GM12875 (cell line): ENCODE measurements around the gene UNC5B.

Experiments used
- H3K4me3 ChIP-seq: one replicate; pipeline ENCODE4 v1.5.1; 2011; ENCODE audit warnings: low read depth, low read length, control low read depth
- TF ChIP-seq, protein P1 (sequence below): IDR thresholded peaks from 2 replicates; pipeline ENCODE4 v1.5.1; 2011; ENCODE audit warnings: low read depth, mild to moderate bottlenecking, control low read depth, inconsistent platforms, low read length, moderate library complexity, borderline replicate concordance; ENCODE audit not compliant: insufficient read depth

Gene UNC5B

DNA sequence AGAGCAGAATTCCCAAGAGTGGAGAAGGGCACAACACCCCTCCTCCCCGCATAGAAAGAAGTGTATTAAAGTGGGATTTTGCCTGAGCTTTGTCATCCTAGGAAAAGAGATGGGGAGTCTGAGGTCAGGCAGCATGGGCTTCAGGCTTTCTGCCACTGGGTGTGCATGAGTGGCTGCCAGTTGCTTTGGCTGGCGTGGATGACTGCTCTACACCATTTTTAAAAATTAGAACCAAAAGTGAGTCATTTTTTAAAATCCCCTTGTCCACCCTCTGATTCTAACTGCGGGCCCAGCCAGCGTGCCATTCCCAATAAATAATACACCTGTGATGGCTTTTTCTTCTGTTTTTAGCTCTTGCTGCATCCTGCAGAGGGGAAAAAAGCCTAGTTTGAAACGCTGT lies 120.1 kb downstream of the UNC5B start:
- no peak overlapping the region for H3K4me3 ChIP-seq

DNA sequence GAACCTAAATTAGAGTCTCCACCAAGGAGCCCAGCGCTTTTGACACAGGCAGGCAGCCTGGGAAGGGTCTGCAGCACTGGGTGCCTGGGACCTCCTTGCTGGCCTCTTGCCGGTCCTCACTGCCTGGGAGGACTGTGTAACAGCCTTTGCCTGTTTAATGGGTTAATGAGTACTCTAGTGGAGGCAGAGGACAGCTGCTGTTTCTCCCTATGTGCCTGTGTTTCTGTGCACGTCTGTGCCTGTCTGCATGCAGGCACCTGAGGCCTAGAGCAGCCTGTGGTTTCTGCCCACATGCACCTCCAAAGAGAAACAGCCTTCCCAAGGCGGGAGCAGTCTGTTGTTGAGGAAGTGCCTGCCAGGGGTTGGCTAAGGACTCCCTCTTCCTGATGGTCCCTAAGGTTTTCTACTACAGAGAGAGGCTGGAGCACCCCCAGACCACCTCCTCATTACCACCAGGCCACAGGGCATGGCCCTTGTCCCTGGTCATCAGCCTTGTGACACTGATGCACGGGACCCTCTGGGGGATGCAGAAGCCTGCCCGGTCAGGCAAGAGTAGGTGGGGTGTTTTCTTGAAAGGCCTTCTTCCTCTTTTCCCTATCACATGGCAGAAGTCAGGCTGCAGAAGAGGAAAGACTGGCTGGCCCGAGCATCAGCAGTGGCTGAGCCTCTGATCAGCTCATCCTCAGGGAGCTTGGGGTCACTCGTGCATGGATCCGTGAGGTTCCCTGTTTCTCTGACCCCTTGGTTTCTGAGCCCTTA lies 120.9 kb downstream of the UNC5B start:
- no peak overlapping the region for H3K4me3 ChIP-seq
- TF ChIP-seq, protein P1, sequence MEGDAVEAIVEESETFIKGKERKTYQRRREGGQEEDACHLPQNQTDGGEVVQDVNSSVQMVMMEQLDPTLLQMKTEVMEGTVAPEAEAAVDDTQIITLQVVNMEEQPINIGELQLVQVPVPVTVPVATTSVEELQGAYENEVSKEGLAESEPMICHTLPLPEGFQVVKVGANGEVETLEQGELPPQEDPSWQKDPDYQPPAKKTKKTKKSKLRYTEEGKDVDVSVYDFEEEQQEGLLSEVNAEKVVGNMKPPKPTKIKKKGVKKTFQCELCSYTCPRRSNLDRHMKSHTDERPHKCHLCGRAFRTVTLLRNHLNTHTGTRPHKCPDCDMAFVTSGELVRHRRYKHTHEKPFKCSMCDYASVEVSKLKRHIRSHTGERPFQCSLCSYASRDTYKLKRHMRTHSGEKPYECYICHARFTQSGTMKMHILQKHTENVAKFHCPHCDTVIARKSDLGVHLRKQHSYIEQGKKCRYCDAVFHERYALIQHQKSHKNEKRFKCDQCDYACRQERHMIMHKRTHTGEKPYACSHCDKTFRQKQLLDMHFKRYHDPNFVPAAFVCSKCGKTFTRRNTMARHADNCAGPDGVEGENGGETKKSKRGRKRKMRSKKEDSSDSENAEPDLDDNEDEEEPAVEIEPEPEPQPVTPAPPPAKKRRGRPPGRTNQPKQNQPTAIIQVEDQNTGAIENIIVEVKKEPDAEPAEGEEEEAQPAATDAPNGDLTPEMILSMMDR = no peak

More for the DNA sequence above, 120.1 kb downstream of the UNC5B start:
- TF ChIP-seq, protein P1 = no peak

DNA sequence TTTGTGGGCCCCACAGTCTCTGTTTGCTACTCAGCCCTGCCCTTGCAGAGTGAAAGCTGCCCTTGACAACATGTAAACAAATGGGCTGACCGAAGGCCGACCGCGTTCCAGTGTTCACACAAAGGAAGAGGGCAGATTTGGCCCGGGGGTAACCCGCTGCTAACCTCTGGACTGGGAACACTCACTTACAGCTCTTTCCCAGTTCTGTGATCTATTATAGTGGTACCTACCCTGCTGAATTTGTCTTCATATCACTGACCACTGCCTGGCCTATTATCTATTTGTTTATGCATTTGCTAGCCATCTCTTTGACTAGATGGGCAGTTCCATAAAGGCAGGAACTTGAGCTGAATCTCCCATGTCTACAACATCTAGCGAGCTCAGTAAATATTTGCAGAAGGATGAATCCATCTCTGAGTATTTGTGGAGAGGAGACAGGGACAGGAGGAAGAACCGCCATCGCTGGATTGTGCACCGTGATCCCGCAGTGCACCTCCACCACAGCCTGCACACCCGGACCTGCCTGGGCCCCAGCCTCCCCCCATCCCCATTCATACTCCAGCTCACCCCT lies 121.9 kb downstream of the UNC5B start:
- TF ChIP-seq, protein P1 = no peak
- H3K4me3 ChIP-seq = no peak overlapping the region

DNA sequence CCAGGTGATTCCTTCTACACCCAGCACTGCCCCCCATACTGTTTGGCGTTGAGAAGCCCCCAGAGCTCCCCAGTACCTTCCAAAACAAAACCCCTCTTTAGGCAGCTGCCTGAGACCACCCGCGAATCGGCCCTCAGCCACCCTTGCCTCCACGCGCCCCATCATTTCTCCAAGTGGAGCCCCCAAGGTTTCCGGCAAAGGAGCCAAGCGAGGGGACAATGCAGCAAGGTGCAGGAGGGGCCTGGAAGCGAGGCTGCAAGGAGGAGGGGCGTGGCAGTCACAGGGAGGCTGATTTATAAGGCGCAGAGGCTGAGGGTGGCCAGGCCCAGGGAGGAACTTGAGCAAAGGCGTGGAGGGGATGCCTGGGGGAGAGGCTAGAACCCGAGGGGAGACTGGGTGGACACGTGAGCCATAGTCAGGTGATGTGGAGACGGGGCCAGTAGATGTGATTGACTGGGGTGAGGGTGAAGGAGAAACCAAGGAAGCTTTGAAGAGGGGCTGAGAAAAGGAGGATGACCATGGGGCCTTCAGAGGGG lies 122.9 kb downstream of the UNC5B start:
- TF ChIP-seq, protein P1 = no peak
- no peak overlapping the region for H3K4me3 ChIP-seq

DNA sequence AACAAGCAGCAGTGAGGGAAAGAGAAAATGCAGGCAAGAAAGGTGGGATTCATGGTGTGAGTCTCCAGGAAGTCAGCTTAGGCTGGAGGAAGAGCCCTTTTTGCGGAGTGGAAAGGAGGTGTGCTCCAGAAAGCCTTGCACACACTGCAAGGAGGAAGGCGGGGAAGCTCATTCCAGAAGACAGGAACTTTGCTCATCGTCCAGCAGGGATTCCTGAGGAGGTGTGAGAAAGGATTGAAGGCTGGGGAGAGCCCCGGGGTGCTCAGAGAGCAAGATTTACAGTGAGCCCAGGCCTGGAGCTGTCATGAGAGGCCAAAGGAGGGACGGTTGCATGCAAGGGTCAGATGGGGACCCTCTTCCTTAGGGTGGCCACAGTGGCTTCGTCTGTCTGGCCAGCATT lies 124.3 kb downstream of the UNC5B start:
- no peak overlapping the region for H3K4me3 ChIP-seq
- TF ChIP-seq, protein P1 = no peak

DNA sequence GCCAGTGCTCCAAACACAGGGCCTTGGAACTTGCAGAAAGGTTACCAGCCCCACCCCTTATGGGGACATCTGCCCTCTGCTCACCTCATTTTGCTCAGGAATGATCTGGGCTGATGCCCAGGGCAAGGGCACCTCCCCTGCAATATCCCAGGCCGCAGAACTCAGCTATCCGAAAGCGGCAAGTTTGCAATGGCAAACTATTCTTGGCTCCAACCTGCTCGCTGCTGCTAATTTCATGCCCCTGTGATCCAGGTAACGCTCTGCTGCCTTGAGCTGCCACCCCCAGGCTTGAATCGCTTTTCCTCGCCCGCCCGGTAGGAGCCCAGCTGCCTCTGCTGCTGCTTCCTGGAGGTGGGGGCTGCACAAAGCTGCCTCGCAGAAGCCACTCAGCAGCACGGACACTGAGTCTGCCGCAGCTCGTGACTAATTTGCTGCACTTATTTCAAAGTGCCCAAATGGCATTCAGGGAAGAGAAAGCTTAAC lies 124.9 kb downstream of the UNC5B start:
- no peak overlapping the region for H3K4me3 ChIP-seq
- TF ChIP-seq, protein P1 = no peak
